ENCODE results near the gene STAM2.
"Not testable (repeated sequence)": the region's sequence is repeated elsewhere in the genome, so short reads cannot be mapped to it uniquely, and the experiment has no call there.

Gene STAM2

GRCh38 chr2:152162141-152162540 is 13.4 kb downstream of the STAM2 start:
- no peak for TF ChIP-seq CTCF (IDR thresholded peaks at IDR 0.05; ENCODE audit: low read depth, low read length)
- DNase-seq (ENCODE audit: low read depth, low spot score): no peak
- in situ Hi-C loops (cut with HindIII; ENCODE audit: low sequenced_read_pairs): no loop called here
- no peak overlapping the region for H3K4me3 ChIP-seq (ENCODE audit: low read depth, low read length)

DNA sequence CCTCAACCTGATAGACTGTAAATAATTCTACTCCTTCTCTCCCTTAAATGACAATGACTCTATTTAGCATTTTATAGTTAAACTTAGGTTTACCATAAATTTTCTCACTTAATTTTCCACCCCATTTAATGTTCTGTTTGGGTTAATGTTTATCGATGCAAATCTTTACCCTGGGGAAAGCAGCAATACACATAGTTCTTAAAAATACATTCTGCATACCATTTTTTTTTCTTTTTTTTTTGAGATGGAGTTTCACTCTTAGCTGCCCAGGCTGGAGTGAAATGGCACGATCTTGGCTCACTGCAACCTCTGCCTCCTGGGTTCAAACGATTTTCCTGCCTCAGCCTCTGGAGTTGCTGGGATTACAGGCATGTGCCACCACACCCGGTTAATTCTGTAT is 14.0 kb downstream of the STAM2 start:
- no peak for TF ChIP-seq CTCF (IDR thresholded peaks at IDR 0.05; ENCODE audit: low read depth, low read length)
- in situ Hi-C loops (cut with HindIII; ENCODE audit: low sequenced_read_pairs): no loop called here
- no peak overlapping the region for H3K4me3 ChIP-seq (ENCODE audit: low read depth, low read length)
- DNase-seq (ENCODE audit: low read depth, low spot score): no peak

- in situ Hi-C loops (cut with HindIII; ENCODE audit: low sequenced_read_pairs): not testable (repeated sequence)
These were observed 15.2 kb downstream of the STAM2 start for GRCh38 chr2:152160378-152160777.

GRCh38 chr2:152157253-152157652 is 18.3 kb downstream of the STAM2 start:
- in situ Hi-C loops (cut with HindIII; ENCODE audit: low sequenced_read_pairs): no loop called here
- no peak for DNase-seq (ENCODE audit: low read depth, low spot score)
- no peak overlapping the region for H3K4me3 ChIP-seq (ENCODE audit: low read depth, low read length)
- TF ChIP-seq CTCF (IDR thresholded peaks at IDR 0.05; ENCODE audit: low read depth, low read length): no peak

More at GRCh38 chr2:152160378-152160777, 15.2 kb downstream of the STAM2 start:
- not testable (repeated sequence) for H3K4me3 ChIP-seq (ENCODE audit: low read depth, low read length); DNase-seq (ENCODE audit: low read depth, low spot score)

- in situ Hi-C loops (cut with HindIII; ENCODE audit: low sequenced_read_pairs): no loop called here
These were observed 20.4 kb downstream of the STAM2 start for GRCh38 chr2:152155209-152155608.

DNA sequence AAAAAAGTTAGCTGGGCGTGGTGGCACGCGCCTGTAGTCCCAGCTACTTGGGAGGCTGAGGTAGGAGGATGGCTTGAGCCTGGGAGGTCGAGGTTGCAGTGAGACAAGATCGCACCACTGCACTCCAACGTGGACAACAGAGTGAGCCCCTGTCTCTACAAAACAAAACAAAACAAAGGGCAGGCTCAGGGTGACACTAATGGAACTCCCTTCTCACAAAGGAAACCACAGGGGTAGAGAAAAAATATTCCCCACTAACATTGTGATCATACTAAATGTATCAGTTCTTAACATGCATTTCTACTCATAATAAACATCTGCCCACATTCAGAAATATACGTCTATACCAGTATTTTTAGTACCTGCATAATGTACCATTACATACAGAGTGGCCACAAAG is 21.1 kb downstream of the STAM2 start:
- in situ Hi-C loops (cut with HindIII; ENCODE audit: low sequenced_read_pairs): no loop called here

More at GRCh38 chr2:152155209-152155608, 20.4 kb downstream of the STAM2 start:
- no peak overlapping the region for H3K4me3 ChIP-seq (ENCODE audit: low read depth, low read length)
- TF ChIP-seq CTCF (IDR thresholded peaks at IDR 0.05; ENCODE audit: low read depth, low read length): no peak
- DNase-seq (ENCODE audit: low read depth, low spot score): no peak

More for the DNA sequence above, 21.1 kb downstream of the STAM2 start:
- no peak overlapping the region for H3K4me3 ChIP-seq (ENCODE audit: low read depth, low read length)
- no peak for DNase-seq (ENCODE audit: low read depth, low spot score)
- TF ChIP-seq CTCF (IDR thresholded peaks at IDR 0.05; ENCODE audit: low read depth, low read length): no peak

All from astrocyte of the spinal cord (primary cell).